Neural cell (in vitro differentiated cells): ENCODE results near the gene MT1M. TPM values are rescaled to one million over a fixed set of nuclear protein-coding genes. Genes with fewer than 3 reads are reported as not detected.

Source experiments
- H2AFZ ChIP-seq: fragments of 200-600, 300-800 bp; sonication (generic), shearing (Covaris generic); 2 replicates; pipeline ENCODE4 v1.6.0; 2014; ENCODE audit warnings: low read depth, mild to moderate bottlenecking, antibody characterized with exemption, low read length, moderate library complexity
- H3F3A ChIP-seq: fragments of 200-600 bp; shearing (Covaris generic); 2 replicates; pipeline ENCODE4 v1.6.1; 2016; ENCODE audit warnings: mild to moderate bottlenecking, moderate library complexity, mixed read lengths, antibody characterized with exemption, low read length; ENCODE audit not compliant: insufficient read depth, poor library complexity, severe bottlenecking
- H3K27ac ChIP-seq: fragments of 200-600, 300-800 bp; sonication (generic), shearing (Covaris generic); 2 replicates; pipeline ENCODE4 v1.5.1; 2014; ENCODE audit warnings: mild to moderate bottlenecking, low read length, moderate library complexity
- H3K27me3 ChIP-seq: fragments of 300-800, 200-600 bp; sonication (generic), shearing (Covaris generic); 2 replicates; pipeline ENCODE4 v1.6.0; 2014; ENCODE audit warnings: mild to moderate bottlenecking, low read depth, low read length, moderate library complexity; ENCODE audit not compliant: insufficient read depth
- H3K36me3 ChIP-seq: fragments of 300-800, 200-600 bp; sonication (generic), shearing (Covaris generic); 2 replicates; pipeline ENCODE4 v1.5.1; 2014; ENCODE audit warnings: mild to moderate bottlenecking, antibody characterized with exemption, low read length, moderate library complexity; ENCODE audit not compliant: insufficient read depth
- H3K4me2 ChIP-seq: fragments of 300-800, 200-600 bp; sonication (generic), shearing (Covaris generic); 2 replicates; pipeline ENCODE4 v1.6.0; 2014; ENCODE audit warnings: mild to moderate bottlenecking, low read length
- H3K4me3 ChIP-seq: fragments of 300-800, 200-600 bp; sonication (generic), shearing (Covaris generic); 2 replicates; pipeline ENCODE4 v1.5.1; 2014; ENCODE audit warnings: mild to moderate bottlenecking, low read length, moderate library complexity
- H3K79me2 ChIP-seq: fragments of 200-600 bp; shearing (Covaris generic); replicated peaks from 2 replicates; pipeline ENCODE4 v1.6.0; 2014; ENCODE audit warnings: mild to moderate bottlenecking, low read length, moderate library complexity; ENCODE audit not compliant: insufficient read depth
- H3K9ac ChIP-seq: fragments of 300-800, 200-600 bp; sonication (generic), shearing (Covaris generic); 2 replicates; pipeline ENCODE4 v1.6.1; 2016; ENCODE audit warnings: mild to moderate bottlenecking, low read length, mixed read lengths
- H3K9me2 ChIP-seq: fragments of 200-600 bp; shearing (Covaris generic); 2 replicates; pipeline ENCODE4 v1.6.1; 2016; ENCODE audit warnings: mild to moderate bottlenecking, low read length, mixed read lengths; ENCODE audit not compliant: insufficient read depth
- H3K9me3 ChIP-seq: fragments of 200-600, 300-800 bp; sonication (generic), shearing (Covaris generic); 2 replicates; pipeline ENCODE4 v1.6.1; 2016; ENCODE audit warnings: mild to moderate bottlenecking, mixed run types, low read length, moderate library complexity, mixed read lengths
- H4K20me1 ChIP-seq: fragments of 200-600 bp; shearing (Covaris generic); 2 replicates; pipeline ENCODE4 v1.6.1; 2016; ENCODE audit warnings: mild to moderate bottlenecking, mixed run types; ENCODE audit not compliant: insufficient read depth
- EP300 ChIP-seq: fragments of 450-650 bp; conservative IDR thresholded peaks from 2 replicates; pipeline ENCODE4 v1.6.1; 2014; ENCODE audit warnings: antibody characterized with exemption, mild to moderate bottlenecking, moderate library complexity; ENCODE audit not compliant: poor library complexity, severe bottlenecking
- EZH2 ChIP-seq: fragments of 200-600, 300-800 bp; shearing (Covaris generic), sonication (generic); IDR thresholded peaks from 2 replicates; pipeline ENCODE4 v1.6.1; 2014; ENCODE audit warnings: antibody characterized with exemption, low read length, borderline replicate concordance, mild to moderate bottlenecking; ENCODE audit not compliant: insufficient read depth, poor library complexity, severe bottlenecking
- MXI1 ChIP-seq: fragments of 450-650 bp; conservative IDR thresholded peaks from 2 replicates; pipeline ENCODE4 v1.6.1; 2014; ENCODE audit warnings: antibody characterized with exemption, mild to moderate bottlenecking; ENCODE audit not compliant: poor library complexity, severe bottlenecking
- POLR2AphosphoS5 ChIP-seq: IDR thresholded peaks from 2 replicates; pipeline ENCODE4 v1.6.1; 2012
- RAD21 ChIP-seq: fragments of 450-650 bp; conservative IDR thresholded peaks from 2 replicates; pipeline ENCODE4 v1.6.1; 2014; ENCODE audit warnings: antibody characterized with exemption, mild to moderate bottlenecking, moderate library complexity
- REST ChIP-seq: IDR thresholded peaks from 2 replicates; pipeline ENCODE4 v1.6.1; 2012; ENCODE audit warnings: borderline replicate concordance
- SMC3 ChIP-seq: fragments of 450-650 bp; conservative IDR thresholded peaks from 2 replicates; pipeline ENCODE4 v1.6.1; 2014; ENCODE audit warnings: antibody characterized with exemption, mild to moderate bottlenecking, moderate library complexity; ENCODE audit not compliant: poor library complexity
- TAF1 ChIP-seq: IDR thresholded peaks from 2 replicates; pipeline ENCODE4 v1.6.1; 2012; ENCODE audit warnings: low read depth
- polyA plus RNA-seq: library from polyadenylated mRNA; depleted of rRNA; stranded (reverse); fragments of >200 nt; gene quantifications from 2 replicates; pipeline ENCODE4 v1.2.3, GENCODE V29; 2014
- TF ChIP-seq, protein P1 (sequence below): fragments of 450-650 bp; IDR thresholded peaks from 2 replicates; pipeline ENCODE4 v1.5.1; 2014; ENCODE audit warnings: antibody characterized with exemption, mild to moderate bottlenecking, moderate library complexity; ENCODE audit not compliant: poor library complexity, severe bottlenecking

Gene MT1M
- polyA plus RNA-seq, 1 donor from 2014 or later = not detected

- Histone ChIP-seq H3F3A (no peaks in the 10 kb centered on the region), H4K20me1 (no peaks in the 10 kb centered on the region), H3K9ac (no peak overlapping the region), H3K9me3 (no peaks in the 10 kb centered on the region), H2AFZ (no peak overlapping the region), H3K79me2 (no peaks in the 10 kb centered on the region), H3K9me2 (no peaks in the 10 kb centered on the region), H3K36me3 (no peaks in the 10 kb centered on the region), H3K4me3 (no peak overlapping the region), H3K4me2 (no peak overlapping the region), H3K27ac (no peak overlapping the region), H3K27me3 (peaks cover 94% of the 10 kb centered on the region)
- no peak for TF ChIP-seq EZH2
- TF ChIP-seq TAF1 = no peak
- TF ChIP-seq POLR2AphosphoS5 = no peak
- no peak for TF ChIP-seq SMC3
- TF ChIP-seq, protein P1, sequence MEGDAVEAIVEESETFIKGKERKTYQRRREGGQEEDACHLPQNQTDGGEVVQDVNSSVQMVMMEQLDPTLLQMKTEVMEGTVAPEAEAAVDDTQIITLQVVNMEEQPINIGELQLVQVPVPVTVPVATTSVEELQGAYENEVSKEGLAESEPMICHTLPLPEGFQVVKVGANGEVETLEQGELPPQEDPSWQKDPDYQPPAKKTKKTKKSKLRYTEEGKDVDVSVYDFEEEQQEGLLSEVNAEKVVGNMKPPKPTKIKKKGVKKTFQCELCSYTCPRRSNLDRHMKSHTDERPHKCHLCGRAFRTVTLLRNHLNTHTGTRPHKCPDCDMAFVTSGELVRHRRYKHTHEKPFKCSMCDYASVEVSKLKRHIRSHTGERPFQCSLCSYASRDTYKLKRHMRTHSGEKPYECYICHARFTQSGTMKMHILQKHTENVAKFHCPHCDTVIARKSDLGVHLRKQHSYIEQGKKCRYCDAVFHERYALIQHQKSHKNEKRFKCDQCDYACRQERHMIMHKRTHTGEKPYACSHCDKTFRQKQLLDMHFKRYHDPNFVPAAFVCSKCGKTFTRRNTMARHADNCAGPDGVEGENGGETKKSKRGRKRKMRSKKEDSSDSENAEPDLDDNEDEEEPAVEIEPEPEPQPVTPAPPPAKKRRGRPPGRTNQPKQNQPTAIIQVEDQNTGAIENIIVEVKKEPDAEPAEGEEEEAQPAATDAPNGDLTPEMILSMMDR = no peak
- TF ChIP-seq REST = no peak
- TF ChIP-seq MXI1 = no peak
- no peak for TF ChIP-seq RAD21
- TF ChIP-seq EP300 = no peak
Observed at GRCh38 chr16:56628486-56629350, 3.7 kb upstream of the MT1M start.

- Histone ChIP-seq H3K79me2 (no peaks in the 10 kb centered on the region), H3F3A (no peaks in the 10 kb centered on the region), H4K20me1 (no peaks in the 10 kb centered on the region), H3K36me3 (no peaks in the 10 kb centered on the region), H3K4me3 (no peak overlapping the region), H3K27ac (no peak overlapping the region), H3K27me3 (peaks cover 96% of the 10 kb centered on the region), H3K4me2 (no peak overlapping the region), H3K9me3 (no peaks in the 10 kb centered on the region), H3K9me2 (no peaks in the 10 kb centered on the region), H3K9ac (no peak overlapping the region), H2AFZ (no peak overlapping the region)
- TF ChIP-seq SMC3 = no peak
- no peak for TF ChIP-seq RAD21
Observed at GRCh38 chr16:56629531-56629930, 2.9 kb upstream of the MT1M start.
